C4-2B (cell line): ENCODE measurements around the gene ZNF70.
A peak's percentile ranks its signal among the peaks of the same experiment; 100 is the strongest.

Experiments used
- H3K27ac ChIP-seq: fragments of 450-650 bp; 2 replicates; pipeline ENCODE4 v1.5.1; 2017
- ZFX ChIP-seq: fragments of 450-650 bp; IDR thresholded peaks from 2 replicates; pipeline ENCODE4 v1.6.1; 2017
- TF ChIP-seq, protein P1 (sequence below): fragments of 450-650 bp; conservative IDR thresholded peaks from 2 replicates; pipeline ENCODE4 v1.5.1; 2017; ENCODE audit warnings: mild to moderate bottlenecking

ZNF70 gene

DNA sequence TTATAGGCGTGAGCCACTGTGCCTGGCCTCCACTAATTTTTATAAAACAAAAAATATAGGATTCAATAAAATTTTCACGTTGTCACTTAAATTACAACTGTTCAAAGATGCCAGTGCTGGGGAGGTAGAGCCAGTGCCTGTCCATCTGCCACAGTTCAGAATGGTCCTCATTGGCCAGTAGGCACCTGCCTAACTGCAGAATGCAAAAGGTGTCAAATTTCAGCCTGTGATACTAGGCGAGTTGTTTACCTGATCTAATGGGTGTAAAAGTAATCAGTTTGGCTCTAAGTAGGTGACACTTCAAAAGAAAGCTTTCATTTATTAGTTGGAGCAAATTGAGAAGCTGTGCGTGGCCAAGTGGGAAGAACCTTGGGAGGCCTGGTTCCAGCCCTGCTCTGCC, 38.2 kb upstream of the ZNF70 start:
- TF ChIP-seq, protein P1, sequence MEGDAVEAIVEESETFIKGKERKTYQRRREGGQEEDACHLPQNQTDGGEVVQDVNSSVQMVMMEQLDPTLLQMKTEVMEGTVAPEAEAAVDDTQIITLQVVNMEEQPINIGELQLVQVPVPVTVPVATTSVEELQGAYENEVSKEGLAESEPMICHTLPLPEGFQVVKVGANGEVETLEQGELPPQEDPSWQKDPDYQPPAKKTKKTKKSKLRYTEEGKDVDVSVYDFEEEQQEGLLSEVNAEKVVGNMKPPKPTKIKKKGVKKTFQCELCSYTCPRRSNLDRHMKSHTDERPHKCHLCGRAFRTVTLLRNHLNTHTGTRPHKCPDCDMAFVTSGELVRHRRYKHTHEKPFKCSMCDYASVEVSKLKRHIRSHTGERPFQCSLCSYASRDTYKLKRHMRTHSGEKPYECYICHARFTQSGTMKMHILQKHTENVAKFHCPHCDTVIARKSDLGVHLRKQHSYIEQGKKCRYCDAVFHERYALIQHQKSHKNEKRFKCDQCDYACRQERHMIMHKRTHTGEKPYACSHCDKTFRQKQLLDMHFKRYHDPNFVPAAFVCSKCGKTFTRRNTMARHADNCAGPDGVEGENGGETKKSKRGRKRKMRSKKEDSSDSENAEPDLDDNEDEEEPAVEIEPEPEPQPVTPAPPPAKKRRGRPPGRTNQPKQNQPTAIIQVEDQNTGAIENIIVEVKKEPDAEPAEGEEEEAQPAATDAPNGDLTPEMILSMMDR = no peak
- no peak for TF ChIP-seq ZFX
- H3K27ac ChIP-seq = no peak overlapping the region

- H3K27ac ChIP-seq = peak overlapping the region; percentile 87
Observed at GRCh38 chr22:23787910-23788309, 37.0 kb upstream of the ZNF70 start.

DNA sequence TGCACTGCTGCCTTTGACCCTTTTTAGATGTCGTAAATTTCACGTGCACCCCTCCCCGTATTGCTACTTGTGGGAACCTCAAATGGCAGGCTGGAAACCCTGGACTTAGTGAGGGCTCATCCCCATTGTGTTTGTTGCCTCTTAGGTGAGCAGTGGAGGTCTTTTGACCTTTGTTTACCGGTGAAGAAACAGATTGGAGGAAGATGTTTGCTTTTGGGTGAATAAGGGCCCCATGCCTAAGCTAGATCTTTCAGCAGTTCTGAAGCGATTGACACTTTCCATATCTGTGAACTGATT, 36.6 kb upstream of the ZNF70 start:
- no peak for TF ChIP-seq ZFX
- TF ChIP-seq, protein P1 = no peak
- peak overlapping the region; percentile 87 for H3K27ac ChIP-seq

More at GRCh38 chr22:23787910-23788309, 37.0 kb upstream of the ZNF70 start:
- no peak for TF ChIP-seq ZFX
- TF ChIP-seq, protein P1 = no peak

DNA sequence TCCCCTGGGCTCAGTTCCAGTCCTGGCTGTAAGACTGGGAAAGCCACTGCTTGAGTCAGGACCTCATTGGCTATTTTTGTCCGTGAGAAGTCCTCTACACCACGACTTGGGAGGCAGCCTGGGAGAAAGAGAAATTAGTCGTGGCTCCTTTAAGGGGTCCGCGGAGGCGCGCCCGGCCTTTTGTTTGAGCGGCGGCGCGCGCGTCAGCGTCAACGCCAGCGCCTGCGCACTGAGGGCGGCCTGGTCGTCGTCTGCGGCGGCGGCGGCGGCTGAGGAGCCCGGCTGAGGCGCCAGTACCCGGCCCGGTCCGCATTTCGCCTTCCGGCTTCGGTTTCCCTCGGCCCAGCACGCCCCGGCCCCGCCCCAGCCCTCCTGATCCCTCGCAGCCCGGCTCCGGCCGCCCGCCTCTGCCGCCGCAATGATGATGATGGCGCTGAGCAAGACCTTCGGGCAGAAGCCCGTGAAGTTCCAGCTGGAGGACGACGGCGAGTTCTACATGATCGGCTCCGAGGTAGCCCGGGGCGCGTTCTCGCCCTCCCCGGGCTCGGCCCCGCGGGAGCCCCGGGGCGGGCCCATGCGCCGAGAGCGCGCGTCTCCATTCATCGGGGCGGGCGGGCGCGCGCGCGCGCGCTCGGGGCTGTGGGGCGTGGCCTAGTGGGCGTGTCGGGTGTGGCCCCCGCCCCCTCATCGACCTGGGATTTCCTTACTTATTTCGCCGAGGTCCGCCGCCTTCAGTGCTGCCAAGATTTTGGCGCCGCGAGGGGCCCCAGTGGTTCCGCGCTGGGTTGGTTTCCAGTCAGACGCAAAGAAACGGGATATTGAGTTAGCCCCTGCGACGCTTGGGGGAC, 36.1 kb upstream of the ZNF70 start, which contains the start of gene SMARCB1:
TSS of gene SMARCB1 (plus strand) at position 215 of the 848 bp plus-strand sequence. CDS start at position 419, 204 bp downstream.
- peak; percentile 89; the same call in 1 of the 2 replicates for TF ChIP-seq ZFX
- TF ChIP-seq, protein P1 = no peak
- peak within 1 kb of the TSS; percentile 87 for H3K27ac ChIP-seq

GRCh38 chr22:23786261-23786710, 35.4 kb upstream of the ZNF70 start:
- peak overlapping the region; percentile 87 for H3K27ac ChIP-seq
- TF ChIP-seq, protein P1 = no peak
- TF ChIP-seq ZFX = no peak

DNA sequence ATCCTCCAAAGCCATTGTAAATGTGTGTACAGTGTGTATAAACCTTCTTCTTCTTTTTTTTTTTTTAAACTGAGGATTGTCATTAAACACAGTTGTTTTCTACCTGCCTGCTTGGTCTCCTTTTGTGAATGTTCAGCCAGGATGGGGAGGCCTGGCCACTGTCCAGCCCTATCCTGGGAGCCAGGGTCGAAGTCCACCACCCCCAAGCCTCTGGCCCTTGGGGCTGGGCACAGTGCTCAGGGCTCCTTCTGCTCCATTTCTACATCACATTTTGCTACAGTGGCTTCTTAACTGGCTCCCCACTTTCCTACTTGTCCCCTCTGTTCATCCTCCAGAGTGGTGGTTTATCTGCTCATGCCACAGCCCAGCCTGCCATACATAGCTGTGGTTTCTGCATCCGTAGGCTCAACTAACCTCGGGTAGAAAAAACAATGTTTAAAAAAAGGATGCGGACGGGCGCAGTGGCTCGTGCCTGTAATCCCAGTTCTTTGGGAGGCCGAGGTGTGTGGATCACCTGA, 33.4 kb upstream of the ZNF70 start:
- TF ChIP-seq, protein P1 = no peak
- no peak for TF ChIP-seq ZFX
- H3K27ac ChIP-seq = no peak overlapping the region

- TF ChIP-seq ZFX = no peak
- TF ChIP-seq, protein P1 = no peak
- no peak overlapping the region for H3K27ac ChIP-seq
Observed at GRCh38 chr22:23783265-23784150, 32.6 kb upstream of the ZNF70 start.
